ENCODE data around the gene ZDHHC21.
"Not testable (repeated sequence)": the region's sequence is repeated elsewhere in the genome, so short reads cannot be mapped to it uniquely, and the experiment has no call there.

Gene ZDHHC21

GRCh38 chr9:14678776-14679175 is 14.5 kb downstream of the ZDHHC21 start:
- DNase-seq, result no peak

DNA sequence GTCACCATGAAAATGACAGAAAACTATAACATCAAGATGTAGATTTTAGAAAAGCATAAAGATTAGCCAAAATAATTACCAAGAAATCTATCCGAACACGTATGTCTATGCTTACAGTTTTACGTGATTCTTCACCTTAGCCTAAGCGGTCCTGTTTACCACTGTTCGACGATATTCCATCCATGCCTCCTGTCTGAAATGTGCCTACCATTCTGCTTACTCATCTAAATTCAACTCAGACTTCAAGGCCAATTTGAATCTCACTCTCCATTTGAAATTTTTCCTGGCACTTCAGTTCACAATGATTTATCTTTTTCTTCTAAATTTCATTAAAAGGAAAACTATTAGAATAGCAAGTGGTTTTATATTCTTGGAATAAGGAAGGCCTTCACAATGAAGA is 15.4 kb downstream of the ZDHHC21 start:
- DNase-seq, result no peak

DNA sequence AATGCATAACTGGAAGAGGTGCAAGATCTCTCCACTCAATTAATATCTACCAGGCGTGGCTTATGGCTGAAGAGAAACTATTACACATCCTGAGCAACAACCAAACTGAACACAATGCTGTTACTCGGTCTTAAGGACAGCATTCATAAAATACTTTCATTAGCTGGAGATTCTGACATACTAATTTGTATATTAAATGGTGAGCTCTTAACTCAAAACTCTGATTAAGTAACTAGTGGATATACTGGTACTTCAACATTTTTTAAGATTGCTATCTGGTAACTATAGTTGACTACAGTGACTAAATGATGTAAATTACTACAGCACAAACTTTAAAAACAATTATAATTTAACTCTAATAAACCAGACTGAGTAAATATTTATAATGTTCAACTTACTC is 15.8 kb downstream of the ZDHHC21 start:
- DNase-seq, result no peak

DNA sequence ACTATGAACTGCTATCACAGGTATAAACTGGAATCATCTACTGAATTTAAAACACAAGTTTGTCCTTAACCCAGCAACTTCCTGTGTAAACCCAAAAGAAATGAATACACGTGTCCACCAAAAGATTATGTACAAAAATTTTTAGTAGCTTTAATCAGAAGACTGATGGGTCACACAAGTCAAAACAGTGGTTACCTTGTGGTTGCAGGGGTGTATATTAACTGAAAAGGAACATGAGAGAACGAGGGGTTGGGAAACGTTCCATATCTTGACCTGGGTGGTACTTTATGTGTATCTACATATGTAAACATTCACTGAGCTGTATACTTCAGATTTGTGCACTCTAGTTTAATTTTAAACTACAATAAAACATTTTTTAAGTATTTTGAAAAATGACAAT is 18.6 kb downstream of the ZDHHC21 start:
- DNase-seq, result no peak

DNA sequence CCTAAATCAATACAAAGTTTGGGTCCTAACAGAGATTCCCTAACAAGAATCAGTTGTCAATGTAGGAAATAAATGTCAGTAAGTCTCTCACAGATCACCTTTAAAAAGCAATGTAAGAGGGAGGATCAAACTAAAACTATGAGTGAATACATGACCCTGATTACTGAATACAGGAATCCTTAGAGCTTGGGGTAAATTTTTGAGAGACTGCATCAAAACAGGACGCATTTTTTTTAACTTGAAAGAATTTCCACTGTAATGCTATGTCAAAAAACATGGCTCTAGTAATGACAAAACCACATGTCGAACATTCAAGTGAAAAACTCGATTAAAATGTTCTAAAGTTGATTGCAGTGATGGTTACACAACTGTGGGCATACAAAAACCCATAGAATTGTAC is 21.9 kb downstream of the ZDHHC21 start:
- DNase-seq, result no peak

DNA sequence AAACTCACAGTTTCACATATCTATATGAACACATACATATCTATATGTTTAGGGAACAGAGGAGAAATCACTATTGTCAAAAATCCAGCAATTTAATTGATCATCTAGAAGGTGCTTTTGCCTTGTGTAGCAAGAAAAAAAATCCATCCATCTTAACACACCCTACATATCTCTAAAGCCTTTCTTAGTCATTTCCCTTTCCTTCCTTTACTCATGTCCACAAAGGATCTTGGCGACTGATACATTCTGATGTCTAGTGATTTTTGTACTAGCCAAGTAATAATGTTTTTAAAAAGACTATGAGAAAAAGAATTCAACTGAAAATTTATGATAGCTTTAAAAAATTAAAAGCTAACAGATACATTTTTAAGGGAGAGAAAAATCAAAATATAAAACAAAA is 22.5 kb downstream of the ZDHHC21 start:
- no peak for DNase-seq

DNA sequence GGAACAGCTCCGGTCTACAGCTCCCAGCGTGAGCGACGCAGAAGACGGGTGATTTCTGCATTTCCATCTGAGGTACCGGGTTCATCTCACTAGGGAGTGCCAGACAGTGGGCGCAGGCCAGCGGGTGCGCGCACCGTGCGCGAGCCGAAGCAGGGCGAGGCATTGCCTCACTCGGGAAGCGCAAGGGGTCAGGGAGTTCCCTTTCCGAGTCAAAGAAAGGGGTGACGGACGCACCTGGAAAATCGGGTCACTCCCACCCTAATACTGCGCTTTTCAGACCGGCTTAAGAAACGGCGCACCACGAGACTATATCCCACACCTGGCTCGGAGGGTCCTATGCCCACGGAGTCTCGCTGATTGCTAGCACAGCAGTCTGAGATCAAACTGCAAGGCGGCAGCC is 29.2 kb downstream of the ZDHHC21 start:
- not testable (repeated sequence) for DNase-seq

DNA sequence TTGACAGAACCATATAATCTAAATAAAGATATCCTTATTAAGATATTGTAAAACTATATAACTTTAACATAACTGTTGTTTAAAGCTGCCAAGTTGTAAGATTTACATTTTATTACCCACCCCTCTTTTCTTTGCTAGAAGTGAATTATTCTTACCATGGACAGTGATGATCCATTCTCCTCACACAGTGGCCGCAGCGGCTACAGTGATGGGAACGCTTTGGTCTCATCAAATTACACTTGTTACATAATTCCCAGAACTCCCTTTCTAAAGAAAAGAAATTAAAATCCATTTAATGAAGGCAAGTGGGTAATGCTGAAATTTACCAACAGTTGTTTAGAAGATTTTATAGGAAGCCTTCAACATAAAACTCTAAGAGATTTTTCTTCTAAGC is 31.2 kb downstream of the ZDHHC21 start:
- no peak for DNase-seq

DNA sequence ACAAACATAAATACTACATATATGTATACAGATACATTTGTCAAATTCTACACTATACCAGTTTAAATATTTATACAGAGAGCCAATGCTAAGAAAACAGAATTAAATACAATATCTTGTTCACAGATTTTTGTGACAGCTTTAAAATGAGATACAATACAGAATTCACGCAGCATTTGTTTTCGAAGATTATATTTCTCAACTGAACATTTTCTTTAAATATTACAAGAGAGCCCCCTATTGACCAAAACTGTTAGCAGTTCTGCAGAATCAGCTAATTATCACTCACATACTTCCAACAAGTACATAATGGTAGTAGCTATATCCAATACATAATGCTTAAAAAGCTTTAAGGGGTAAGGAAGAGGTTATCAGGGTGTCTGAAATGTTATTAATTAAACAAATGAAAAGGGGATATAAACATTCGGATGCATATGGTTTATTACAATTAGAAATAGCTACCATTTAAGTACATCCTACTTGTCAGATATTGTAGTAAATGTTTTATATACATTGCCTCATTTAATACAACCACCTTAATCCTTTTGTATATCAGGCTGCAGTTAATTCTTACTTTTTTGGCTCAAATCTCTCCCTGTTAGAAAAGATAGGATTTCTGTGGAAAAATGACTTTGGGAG is 31.7 kb downstream of the ZDHHC21 start:
- peak; percentile 21 for DNase-seq

DNA sequence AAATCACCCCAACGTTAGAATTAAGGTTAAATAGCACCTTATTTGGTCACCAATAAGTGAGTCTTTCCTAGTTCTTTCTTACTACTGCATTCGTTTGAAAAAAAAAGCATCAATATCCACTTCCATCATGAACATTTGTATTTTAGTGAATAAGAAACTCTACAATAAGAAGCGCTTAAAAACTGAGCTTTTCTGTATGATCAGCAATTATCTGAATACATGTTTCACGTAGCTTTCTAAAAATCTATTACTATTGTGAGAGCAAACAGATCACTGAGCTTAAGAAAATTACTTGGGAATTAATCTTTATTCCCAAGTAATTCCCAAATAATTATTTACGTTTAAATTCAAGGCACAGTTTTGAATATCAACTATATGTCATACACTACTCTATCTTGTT is 32.5 kb downstream of the ZDHHC21 start:
- DNase-seq, result no peak

GRCh38 chr9:14654932-14655331 is 38.3 kb downstream of the ZDHHC21 start:
- DNase-seq, result no peak

- no peak for DNase-seq
These were observed 39.7 kb downstream of the ZDHHC21 start for GRCh38 chr9:14653511-14653910.

GRCh38 chr9:14652729-14653377 is 40.4 kb downstream of the ZDHHC21 start:
- DNase-seq, result peak; percentile 7

DNA sequence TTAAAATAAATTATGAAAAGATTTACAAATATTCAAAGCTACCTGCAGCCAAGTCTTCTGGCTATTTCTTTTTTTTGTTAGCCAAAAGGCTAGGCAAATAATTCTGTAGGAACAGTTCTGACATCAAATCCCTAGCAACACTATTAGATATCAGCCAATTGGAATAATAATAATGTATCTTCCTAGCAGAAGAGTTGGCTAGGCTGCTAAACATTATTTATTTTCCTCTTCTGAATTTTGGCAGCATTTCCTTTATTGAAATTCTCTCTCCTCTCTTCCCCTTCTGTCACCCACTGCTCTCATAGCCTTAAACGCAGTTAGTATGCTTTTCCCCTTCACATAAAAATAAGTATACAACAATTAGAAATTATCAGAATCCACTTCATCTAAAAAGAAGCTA is 42.6 kb downstream of the ZDHHC21 start:
- DNase-seq, result no peak

- no peak for DNase-seq
These were observed 47.6 kb downstream of the ZDHHC21 start for GRCh38 chr9:14645648-14646047.

DNA sequence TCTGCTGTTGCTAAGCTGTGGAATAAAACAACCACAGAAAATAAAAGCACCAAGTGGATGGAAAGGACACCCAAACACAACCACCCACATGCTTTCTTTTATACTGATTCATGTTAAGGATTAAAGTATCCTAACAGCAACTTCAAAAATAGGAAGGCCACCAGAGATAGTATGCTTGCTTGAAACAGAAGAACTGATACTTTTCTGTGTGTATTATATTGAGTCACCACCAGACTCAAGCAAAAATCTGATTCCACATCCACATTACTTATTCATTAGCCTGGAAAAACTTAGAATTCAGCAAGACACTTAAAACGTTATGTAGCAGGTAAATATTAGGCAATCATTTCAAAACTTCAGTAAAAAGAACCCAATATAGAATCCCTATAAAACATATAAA is 52.3 kb downstream of the ZDHHC21 start:
- DNase-seq, result no peak

- no peak for DNase-seq
These were observed 52.9 kb downstream of the ZDHHC21 start for GRCh38 chr9:14640294-14640693.

DNA sequence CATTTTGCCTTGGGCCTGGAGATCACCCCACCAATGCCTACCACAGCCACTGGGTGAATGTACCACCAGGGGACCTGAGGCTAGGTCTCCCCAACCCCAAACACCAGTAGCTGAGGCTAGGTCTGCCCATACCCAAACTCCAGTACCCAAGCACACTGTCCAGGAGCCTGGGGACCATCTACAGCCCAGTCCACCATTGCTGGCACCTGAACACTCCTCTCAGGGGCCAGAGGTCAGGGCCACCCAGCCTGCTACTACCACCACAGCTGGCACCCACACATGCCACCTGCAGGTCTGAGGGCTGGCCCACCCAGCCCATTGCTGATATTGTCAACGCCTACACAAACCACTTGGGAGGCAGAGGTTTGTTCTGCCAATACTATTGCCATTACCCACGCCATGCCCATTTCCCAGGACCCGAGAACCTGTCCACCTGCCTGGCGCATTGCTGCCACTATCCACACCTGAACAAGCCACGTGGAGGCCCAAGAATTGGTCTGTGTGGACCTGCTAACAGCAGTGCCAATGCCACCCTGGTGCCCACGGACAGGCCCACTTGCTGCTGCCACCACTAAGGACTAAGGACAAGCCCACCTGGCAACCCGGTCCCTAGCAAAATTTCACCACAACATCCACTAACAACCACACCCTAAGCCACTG is 59.2 kb downstream of the ZDHHC21 start:
- DNase-seq, result no peak

DNA sequence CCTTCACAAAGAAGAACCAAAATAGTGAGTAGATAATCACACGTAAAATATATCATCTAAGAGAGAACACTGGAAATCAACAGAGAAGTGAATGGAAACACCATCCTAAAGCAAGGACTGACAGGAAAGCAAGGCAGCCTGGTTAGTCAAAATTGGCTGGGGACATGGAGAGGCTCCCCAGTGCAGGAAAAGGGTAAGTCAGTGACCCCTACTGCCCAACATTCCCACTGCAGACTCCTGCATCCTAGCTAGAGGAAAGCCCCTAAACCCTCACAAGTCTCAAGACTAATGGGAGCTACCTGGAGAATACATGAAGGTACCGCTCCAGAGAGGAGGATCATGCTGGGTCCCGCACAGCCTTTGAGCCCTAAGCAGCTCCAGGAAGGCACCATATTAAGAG is 60.1 kb downstream of the ZDHHC21 start:
- no peak for DNase-seq

- no peak for DNase-seq
These were observed 65.7 kb downstream of the ZDHHC21 start for GRCh38 chr9:14627513-14627912.

- DNase-seq, result no peak
These were observed 74.3 kb downstream of the ZDHHC21 start for GRCh38 chr9:14618836-14619420.

GRCh38 chr9:14616188-14616982 is 76.8 kb downstream of the ZDHHC21 start:
- peak; percentile 66 for DNase-seq

- no peak for DNase-seq
These were observed 84.7 kb downstream of the ZDHHC21 start for GRCh38 chr9:14608540-14608939.

Data from fibroblast of upper back skin (primary cell).